CD14-positive monocyte (primary cell): Measurements from ENCODE around the gene CRIM1. TPM values are rescaled to one million over a fixed set of nuclear protein-coding genes. Genes with fewer than 3 reads are reported as not detected.

Source experiments
- DNase-seq, 3 donors: peaks; one replicate each; pipeline ENCODE4 v3.0.0-alpha.2; 2011 to 2022
- H2AFZ ChIP-seq: 2 replicates; pipeline ENCODE4 v1.6.0; 2012; ENCODE audit warnings: mild to moderate bottlenecking, low read depth, low read length, inconsistent platforms; ENCODE audit not compliant: insufficient read depth, poor library complexity, severe bottlenecking
- H3K27ac ChIP-seq, 2 donors: 1 replicate in 1 of 2; 2 replicates in 1 of 2; pipeline ENCODE4 v1.5.1; 2012 to 2013; ENCODE audit warnings: low read length in 2 of 2, control low read depth in 1 of 2, inconsistent platforms in 1 of 2, low read depth in 1 of 2, mild to moderate bottlenecking in 1 of 2
- H3K27me3 ChIP-seq, 2 donors: one replicate each; pipeline versions ENCODE4 v1.6.0 to v1.6.1; 2011 to 2013; ENCODE audit warnings: low read length in 2 of 2; ENCODE audit not compliant: control insufficient read depth in 2 of 2, insufficient read depth in 2 of 2
- H3K36me3 ChIP-seq, 2 donors: replicated peaks in 1 of 2; 1 replicate in 1 of 2; 2 replicates in 1 of 2; pipeline versions ENCODE4 v1.5.1 to v1.6.1; 2012 to 2013; ENCODE audit warnings: low read length in 2 of 2, control low read depth in 1 of 2, inconsistent platforms in 1 of 2, mild to moderate bottlenecking in 1 of 2; ENCODE audit not compliant: insufficient read depth in 2 of 2, control insufficient read depth in 1 of 2
- H3K4me1 ChIP-seq, 2 donors: 1 replicate in 1 of 2; 2 replicates in 1 of 2; pipeline versions ENCODE4 v1.5.1 to v1.6.1; 2012 to 2013; ENCODE audit warnings: low read length in 2 of 2, control low read depth in 1 of 2, inconsistent platforms in 1 of 2, mild to moderate bottlenecking in 1 of 2, moderate library complexity in 1 of 2; ENCODE audit not compliant: insufficient read depth in 2 of 2, control insufficient read depth in 1 of 2
- H3K4me2 ChIP-seq: replicated peaks from 2 replicates; pipeline ENCODE3; 2012; ENCODE audit warnings: low read length, moderate library complexity, mild to moderate bottlenecking; ENCODE audit not compliant: poor library complexity, severe bottlenecking; ENCODE audit errors: extremely low read depth
- H3K4me3 ChIP-seq, 3 experiments: fragments of 200-600 bp in 1 of 3; sonication (generic) in 1 of 3; replicated peaks in 1 of 3; 1 replicate in 2 of 3; 2 replicates in 1 of 3; pipeline ENCODE4 v1.5.1; 2011 to 2013; ENCODE audit warnings: low read length in 3 of 3, mild to moderate bottlenecking in 3 of 3, control low read depth in 2 of 3, low read depth in 2 of 3, inconsistent platforms in 1 of 3, moderate library complexity in 1 of 3
- H3K79me2 ChIP-seq: 2 replicates; pipeline ENCODE4 v1.6.0; 2012; ENCODE audit warnings: mild to moderate bottlenecking, control low read depth, inconsistent platforms, low read length, moderate library complexity; ENCODE audit not compliant: insufficient read depth
- H3K9ac ChIP-seq: 2 replicates; pipeline ENCODE4 v1.6.0; 2017; ENCODE audit warnings: low read length, mild to moderate bottlenecking; ENCODE audit not compliant: insufficient read depth, poor library complexity, severe bottlenecking
- H3K9me3 ChIP-seq, 2 donors: replicated peaks in 1 of 2; 1 replicate in 1 of 2; 2 replicates in 1 of 2; pipeline versions ENCODE4 v1.5.1 to v1.6.1; 2012 to 2013; ENCODE audit warnings: low read length in 2 of 2, control low read depth in 1 of 2; ENCODE audit not compliant: control insufficient read depth in 1 of 2, insufficient read depth in 1 of 2
- H4K20me1 ChIP-seq: 2 replicates; pipeline ENCODE4 v1.6.0; 2012; ENCODE audit warnings: mild to moderate bottlenecking, low read length, control low read depth, moderate library complexity; ENCODE audit not compliant: insufficient read depth
- H3K27ac Mint-ChIP-seq, 7 donors: one replicate each; pipeline ENCODE4 v1.8.0; 2020; ENCODE audit warnings: mild to moderate bottlenecking in 7 of 7, mixed read lengths in 7 of 7, moderate library complexity in 6 of 7, inconsistent platforms in 2 of 7
- H3K27me3 Mint-ChIP-seq, 3 donors: one replicate each; pipeline ENCODE4 v1.8.0; 2021 to 2022; ENCODE audit warnings: low read depth in 3 of 3, mild to moderate bottlenecking in 3 of 3, mixed read lengths in 3 of 3, moderate library complexity in 3 of 3, inconsistent platforms in 1 of 3
- H3K36me3 Mint-ChIP-seq, 2 donors: one replicate each; pipeline ENCODE4 v1.8.0; 2020; ENCODE audit warnings: mixed read lengths in 2 of 2, inconsistent platforms in 1 of 2, mild to moderate bottlenecking in 1 of 2
- H3K4me1 Mint-ChIP-seq: one replicate; pipeline ENCODE4 v1.8.0; 2020; ENCODE audit warnings: mild to moderate bottlenecking, mixed read lengths
- H3K4me3 Mint-ChIP-seq, 2 donors: one replicate each; pipeline ENCODE4 v1.8.0; 2020; ENCODE audit warnings: mild to moderate bottlenecking in 2 of 2, mixed read lengths in 2 of 2, moderate library complexity in 1 of 2
- H3K9me3 Mint-ChIP-seq, 7 donors: one replicate each; pipeline ENCODE4 v1.8.0; 2020 to 2022; ENCODE audit warnings: mixed read lengths in 7 of 7, mild to moderate bottlenecking in 6 of 7, moderate library complexity in 6 of 7, inconsistent platforms in 2 of 7
- WGBS: methylation state at CpG from one replicate; pipeline ENCODE4 v1.1.5; 2013; ENCODE audit warnings: missing lambda C conversion rate; ENCODE audit not compliant: insufficient coverage; 5-methylcytosine and 5-hydroxymethylcytosine counted together
- intact Hi-C, 2 donors: fragments of 100-400 bp; cut with micrococcal nuclease; formaldehyde crosslinking; loops; one replicate each; pipeline versions ENCODE4 v1.15.0 to v1.15.1; 2023
- polyA plus RNA-seq, 3 donors: library from polyadenylated mRNA; depleted of rRNA in 1 of 3; unstranded in 2 of 3; stranded (reverse) in 1 of 3; fragments of 300-500 nt in 2 of 3; fragments of >200 nt in 1 of 3; fragmentation: Illumina TruSeq in 2 of 3; gene quantifications; 1 replicate in 2 of 3; 2 replicates in 1 of 3; pipeline ENCODE4 v1.2.3, GENCODE V29; 2012 to 2021
- TF ChIP-seq, protein P1 (sequence below): fragments of 200-600 bp; IDR thresholded peaks from one replicate; pipeline ENCODE4 v1.8.0; 2022; ENCODE audit warnings: antibody characterized with exemption, mild to moderate bottlenecking

The CRIM1 gene
- polyA plus RNA-seq, 3 donors, result 0.08 to 0.27 TPM; not detected in 1

DNA sequence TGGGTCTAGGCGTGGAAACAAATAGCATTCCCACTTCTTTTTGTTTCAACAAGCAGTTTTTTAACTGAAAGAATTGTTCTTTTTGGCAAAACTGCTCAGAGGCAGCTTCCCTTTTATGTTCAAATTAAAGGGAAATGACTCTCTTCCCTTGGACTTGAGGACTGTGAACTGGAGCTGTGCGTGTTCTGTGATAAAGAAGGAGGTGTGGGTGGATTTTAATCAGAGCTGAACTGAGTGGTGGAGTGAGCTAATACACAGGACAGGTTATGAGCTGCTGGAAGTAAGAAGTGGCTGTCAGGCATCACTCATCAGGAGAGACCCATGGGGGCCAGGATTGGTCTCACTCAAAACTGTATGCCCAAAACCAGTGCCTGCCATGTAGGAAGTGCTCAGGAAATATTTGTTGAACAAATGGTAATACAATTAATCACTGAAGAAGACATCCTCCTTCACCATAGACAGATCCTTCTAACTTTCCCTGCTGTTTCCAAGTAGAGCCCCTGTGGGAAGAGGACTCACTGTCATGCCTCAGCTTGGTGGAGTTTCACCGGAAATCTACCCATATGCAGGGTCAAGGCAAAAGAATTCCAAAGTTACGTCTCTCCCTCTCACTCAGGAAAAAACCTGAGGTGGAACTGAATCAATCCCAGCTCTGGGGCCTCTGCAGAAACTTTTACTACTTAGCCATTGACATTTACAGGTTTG, 186.5 kb downstream of the CRIM1 start:
- H3K4me3 Mint-ChIP-seq, result no peak overlapping the region
- Histone ChIP-seq H3K9ac (no peak overlapping the region), H3K4me3 (no peak overlapping the region), H3K79me2 (no peaks in the 10 kb centered on the region), H3K4me1 (no peaks in the 10 kb centered on the region), H4K20me1 (no peaks in the 10 kb centered on the region), H3K9me3 (no peaks in the 10 kb centered on the region), H3K27me3 (no peaks in the 10 kb centered on the region), H2AFZ (no peak overlapping the region), H3K27ac (no peak overlapping the region), H3K4me2 (no peak overlapping the region), H3K36me3 (peaks cover 2 to 36% of the 10 kb centered on the region in 2 donors)
- WGBS, result 67% methylated on average over 3 of the region's 4 CpGs
- DNase-seq, result no peak
- H3K27ac Mint-ChIP-seq, result peak overlapping the region in 4 of 7 donors; percentile 10 to 83 (median 40)
- no peaks in the 10 kb centered on the region for H3K9me3 Mint-ChIP-seq
- H3K36me3 Mint-ChIP-seq, result peaks cover 33 to 34% of the 10 kb centered on the region in 2 donors
- no peaks in the 10 kb centered on the region for H3K27me3 Mint-ChIP-seq
- intact Hi-C loops, result no loop called here
- H3K4me1 Mint-ChIP-seq, result peaks cover 2% of the 10 kb centered on the region
- TF ChIP-seq, protein P1, sequence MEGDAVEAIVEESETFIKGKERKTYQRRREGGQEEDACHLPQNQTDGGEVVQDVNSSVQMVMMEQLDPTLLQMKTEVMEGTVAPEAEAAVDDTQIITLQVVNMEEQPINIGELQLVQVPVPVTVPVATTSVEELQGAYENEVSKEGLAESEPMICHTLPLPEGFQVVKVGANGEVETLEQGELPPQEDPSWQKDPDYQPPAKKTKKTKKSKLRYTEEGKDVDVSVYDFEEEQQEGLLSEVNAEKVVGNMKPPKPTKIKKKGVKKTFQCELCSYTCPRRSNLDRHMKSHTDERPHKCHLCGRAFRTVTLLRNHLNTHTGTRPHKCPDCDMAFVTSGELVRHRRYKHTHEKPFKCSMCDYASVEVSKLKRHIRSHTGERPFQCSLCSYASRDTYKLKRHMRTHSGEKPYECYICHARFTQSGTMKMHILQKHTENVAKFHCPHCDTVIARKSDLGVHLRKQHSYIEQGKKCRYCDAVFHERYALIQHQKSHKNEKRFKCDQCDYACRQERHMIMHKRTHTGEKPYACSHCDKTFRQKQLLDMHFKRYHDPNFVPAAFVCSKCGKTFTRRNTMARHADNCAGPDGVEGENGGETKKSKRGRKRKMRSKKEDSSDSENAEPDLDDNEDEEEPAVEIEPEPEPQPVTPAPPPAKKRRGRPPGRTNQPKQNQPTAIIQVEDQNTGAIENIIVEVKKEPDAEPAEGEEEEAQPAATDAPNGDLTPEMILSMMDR, result no peak

DNA sequence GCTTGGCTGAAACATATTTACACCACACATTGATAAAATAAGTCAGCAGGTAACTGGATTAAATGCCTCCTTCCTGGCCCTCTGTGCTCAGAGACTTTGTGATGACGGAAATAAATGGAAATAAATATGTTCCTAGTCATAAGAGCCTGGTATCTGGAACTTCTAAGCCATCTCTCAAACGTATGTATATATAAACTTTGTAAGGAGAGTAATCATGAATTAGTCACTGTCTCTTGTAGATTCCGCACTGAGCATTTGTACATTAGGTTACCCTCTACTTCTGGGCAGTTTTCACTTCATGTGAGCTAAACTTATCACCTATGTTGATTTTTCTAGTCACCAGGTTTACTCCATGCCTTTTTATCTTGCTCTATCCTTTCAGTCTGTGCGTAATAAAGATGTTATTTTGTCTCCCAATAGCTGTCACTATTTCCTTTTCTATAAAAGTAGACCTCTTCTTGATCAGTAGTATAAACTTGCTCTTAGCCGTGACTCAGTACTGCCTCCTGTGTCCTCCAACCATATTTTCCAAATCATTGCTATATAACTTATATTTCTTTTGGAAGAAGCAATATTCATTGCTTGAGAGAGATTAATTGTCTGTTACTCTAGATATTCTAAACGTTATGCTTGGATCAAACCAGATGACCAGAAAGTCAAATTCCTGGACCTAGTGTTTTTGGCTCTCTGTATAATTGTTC, 189.2 kb downstream of the CRIM1 start:
- H3K36me3 ChIP-seq, result peaks cover 15 to 63% of the 10 kb centered on the region in 2 donors
- no CpG with 5 or more reads among the region's 6 CpGs for WGBS
- H3K4me1 Mint-ChIP-seq, result peaks cover 2% of the 10 kb centered on the region

More for the DNA sequence above, 189.2 kb downstream of the CRIM1 start:
- Mint-ChIP-seq H3K27ac (no peak overlapping the region), H3K36me3 (peaks cover 58% of the 10 kb centered on the region in 2 donors), H3K4me3 (no peak overlapping the region), H3K9me3 (no peaks in the 10 kb centered on the region), H3K27me3 (no peaks in the 10 kb centered on the region)
- no peak overlapping the region for H3K27ac ChIP-seq
- H3K79me2 ChIP-seq, result no peaks in the 10 kb centered on the region
- intact Hi-C loops, result no loop called here
- H2AFZ ChIP-seq, result no peak overlapping the region
- no peak overlapping the region for H3K4me3 ChIP-seq
- H3K4me1 ChIP-seq, result no peaks in the 10 kb centered on the region
- H3K9ac ChIP-seq, result no peak overlapping the region
- TF ChIP-seq, protein P1, result no peak
- H3K4me2 ChIP-seq, result no peak overlapping the region
- DNase-seq, result no peak
- no peaks in the 10 kb centered on the region for H3K9me3 ChIP-seq
- no peaks in the 10 kb centered on the region for H3K27me3 ChIP-seq
- no peaks in the 10 kb centered on the region for H4K20me1 ChIP-seq
